Measurements from ENCODE around the gene KRT6A.

- TF ChIP-seq POLR2A (IDR thresholded peaks at IDR 0.05) (no peak), CTCF (IDR thresholded peaks at IDR 0.05) (no peak)
Observed at GRCh38 chr12:52437508-52437907, 55.5 kb downstream of the KRT6A start.

All from esophagus squamous epithelium (tissue), 4 donors.